Suprapubic skin (tissue), 4 donors: Measurements from ENCODE around the gene HIVEP1.

Experiments used
- CTCF ChIP-seq, 2 donors: fragments of 200-600 bp in 1 of 2; fragments of 450-650 bp in 1 of 2; sonication (generic) in 1 of 2; IDR thresholded peaks; one replicate each; pipeline ENCODE4 v1.5.1; 2016 to 2019; ENCODE audit warnings: antibody characterized with exemption in 2 of 2, mild to moderate bottlenecking in 1 of 2, moderate library complexity in 1 of 2
- EP300 ChIP-seq: sonication (generic); formaldehyde crosslinking; IDR thresholded peaks from one replicate; pipeline ENCODE4 v1.6.1; 2017; ENCODE audit warnings: antibody characterized with exemption
- POLR2A ChIP-seq, 2 donors: fragments of 450-650 bp; IDR thresholded peaks; one replicate each; pipeline ENCODE4 v1.6.1; 2017; ENCODE audit warnings: antibody characterized with exemption in 2 of 2, mild to moderate bottlenecking in 2 of 2, moderate library complexity in 2 of 2
- POLR2AphosphoS5 ChIP-seq, 3 donors: sonication (generic); formaldehyde crosslinking; IDR thresholded peaks; one replicate each; pipeline ENCODE4 v1.6.1; 2017; ENCODE audit warnings: antibody characterized with exemption in 3 of 3

- TF ChIP-seq CTCF (IDR thresholded peaks at IDR 0.05) (no peak), POLR2A (IDR thresholded peaks at IDR 0.05) (no peak), POLR2AphosphoS5 (IDR thresholded peaks at IDR 0.05) (no peak), EP300 (no peak)
Observed at GRCh38 chr6:12083302-12083701, 71.2 kb downstream of the HIVEP1 start.
